Adrenal gland (tissue), 12 donors: Measurements from ENCODE around the gene CAMTA1. TPM values are rescaled to one million over a fixed set of nuclear protein-coding genes. Genes with fewer than 3 reads are reported as not detected.

ENCODE experiments used
- DNase-seq, 7 donors: peaks; one replicate each; pipeline ENCODE4 v3.0.0-alpha.2; 2019 to 2020
- H3K27ac ChIP-seq, 5 donors: fragments of 200-600 bp; sonication (generic) in 4 of 5; 1 replicate in 3 of 5; 2 replicates in 2 of 5; pipeline versions ENCODE4 v1.5.1 to v1.8.0; 2016 to 2020; ENCODE audit warnings: mild to moderate bottlenecking in 1 of 5
- H3K27me3 ChIP-seq: fragments of 200-600 bp; 2 replicates; pipeline ENCODE4 v1.8.0; 2021
- H3K36me3 ChIP-seq, 2 donors: fragments of 200-600 bp; replicated peaks in 1 of 2; 1 replicate in 1 of 2; 2 replicates in 1 of 2; pipeline versions ENCODE4 v1.5.1 to v1.8.0; 2018 to 2022
- H3K4me1 ChIP-seq, 2 donors: fragments of 200-600 bp; replicated peaks in 1 of 2; 1 replicate in 1 of 2; 2 replicates in 1 of 2; pipeline versions ENCODE4 v1.5.1 to v1.8.0; 2018 to 2021
- H3K4me3 ChIP-seq, 4 donors: fragments of 200-600 bp; sonication (generic) in 3 of 4; one replicate each; pipeline ENCODE4 v1.5.1; 2016 to 2018
- H3K9me3 ChIP-seq, 3 donors: fragments of 200-600 bp; sonication (generic) in 1 of 3; replicated peaks in 1 of 3; 1 replicate in 2 of 3; 2 replicates in 1 of 3; pipeline versions ENCODE4 v1.5.1 to v1.8.0; 2016 to 2021
- CTCF ChIP-seq, 6 experiments: fragments of 450-650 bp in 4 of 6; fragments of 200-600 bp in 2 of 6; sonication (generic) in 1 of 6; IDR thresholded peaks; 1 replicate in 5 of 6; 2 replicates in 1 of 6; pipeline versions ENCODE4 v1.5.1 to v1.8.0; 2016 to 2021; ENCODE audit warnings: antibody characterized with exemption in 6 of 6, mild to moderate bottlenecking in 2 of 6, moderate library complexity in 1 of 6
- POLR2A ChIP-seq, 2 donors: fragments of 450-650 bp; IDR thresholded peaks; one replicate each; pipeline ENCODE4 v1.6.1; 2017; ENCODE audit warnings: antibody characterized with exemption in 2 of 2, mild to moderate bottlenecking in 2 of 2, moderate library complexity in 1 of 2
- WGBS, 4 donors: extraction: QIAGEN DNeasy Blood & Tissue Kit in 2 of 4; methylation state at CpG; one replicate each; pipeline versions ENCODE4 v1.1.5 to v1.1.7; 2013 to 2017; 5-methylcytosine and 5-hydroxymethylcytosine counted together
- intact Hi-C, 2 donors: fragments of 100-400 bp; cut with DNase I; formaldehyde crosslinking; loops; one replicate each; pipeline versions ENCODE4 v1.14.1 to v1.15.0; 2022 to 2023
- polyA plus RNA-seq, 3 donors: library from polyadenylated mRNA; stranded (reverse); fragments of 200-250 nt in 2 of 3; fragments of 350-450 nt in 1 of 3; fragmentation: Illumina TruSeq in 1 of 3; extraction: RNeasy Lipid Tissue Mini Kit (QIAGEN cat#74804) in 1 of 3; gene quantifications; one replicate each; pipeline ENCODE4 v1.2.3, GENCODE V29; 2013 to 2014
- total RNA-seq, 9 donors: library from RNA; depleted of rRNA in 4 of 9; stranded (reverse); fragments of >200 nt in 4 of 9; fragments of 120-200 nt in 1 of 9; fragmentation: NEBNext Ultra II Directional in 1 of 9; extraction: Animal tissue kit (Norgen Biotek cat#: 25700) in 1 of 9; gene quantifications; one replicate each; pipeline versions ENCODE4 v1.1.0 to v1.2.4, GENCODE V29; 2013 to 2023
- donor health status: healthy with polysubstance abuse.
- donor health status: Bipolar disorder and iron deficiency.
- donor health status: DM: yes; HTN: yes; CAD: no.
- donor health status: DM: no; HTN: no; CAD: no.
- donor health status: DM: no; HTN: no; CAD: no.
- donor health status: DM: yes; HTN: yes; CAD: no.

Gene CAMTA1
- total and polyA plus RNA-seq, 12 donors, result 62.9 to 141 (median 96.9) TPM

DNA sequence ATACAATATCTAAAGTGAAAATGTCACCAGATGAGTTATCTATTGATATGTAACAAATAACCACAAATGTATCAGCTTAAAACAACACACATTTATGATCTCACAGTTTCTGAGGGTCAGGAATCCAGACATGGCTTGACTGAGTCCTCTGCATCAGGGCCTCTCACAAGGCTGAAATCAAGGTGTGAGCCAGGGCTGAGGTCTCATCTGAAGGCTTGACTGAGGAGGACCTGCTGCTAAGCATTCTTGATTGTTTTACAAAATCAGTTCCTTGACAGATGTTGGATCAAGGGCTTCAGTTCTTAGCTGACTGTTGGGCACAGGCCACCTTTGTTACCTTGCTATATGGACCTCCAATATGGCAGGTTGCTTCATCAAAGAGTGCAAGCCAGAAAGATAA, 483.7 kb downstream of the CAMTA1 start:
- intact Hi-C loops, result no loop called here
- Histone ChIP-seq H3K4me1 (no peaks in the 10 kb centered on the region), H3K9me3 (no peaks in the 10 kb centered on the region), H3K27me3 (no peaks in the 10 kb centered on the region), H3K4me3 (no peak overlapping the region), H3K36me3 (no peaks in the 10 kb centered on the region), H3K27ac (no peak overlapping the region)
- TF ChIP-seq CTCF (IDR thresholded peaks at IDR 0.05), result no peak
- no peak for TF ChIP-seq POLR2A (IDR thresholded peaks at IDR 0.05)
- DNase-seq, result no peak

DNA sequence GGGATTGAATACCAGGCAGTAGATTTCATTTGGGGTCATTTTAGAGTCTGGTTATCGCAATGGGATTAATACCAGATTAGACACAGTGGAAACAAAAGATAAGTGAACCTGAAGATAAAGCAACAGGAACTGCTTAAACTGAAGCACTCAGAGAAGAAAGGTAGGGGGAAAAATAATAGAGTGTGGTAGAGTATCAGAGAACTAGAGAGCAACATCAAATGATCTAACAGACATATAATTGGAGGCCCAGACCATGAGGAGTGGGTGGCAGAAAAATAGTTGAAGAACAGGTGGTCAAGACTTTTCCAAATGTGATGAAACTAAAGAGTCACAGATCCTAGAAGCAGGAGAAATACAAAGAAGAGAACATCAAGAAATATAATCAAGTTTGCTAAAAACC, 484.3 kb downstream of the CAMTA1 start:
- H3K4me1 ChIP-seq, result no peaks in the 10 kb centered on the region
- no peaks in the 10 kb centered on the region for H3K9me3 ChIP-seq
- no peak for TF ChIP-seq POLR2A (IDR thresholded peaks at IDR 0.05)
- no peak for TF ChIP-seq CTCF (IDR thresholded peaks at IDR 0.05)
- H3K36me3 ChIP-seq, result no peaks in the 10 kb centered on the region
- no peaks in the 10 kb centered on the region for H3K27me3 ChIP-seq
- no peak overlapping the region for H3K4me3 ChIP-seq
- no peak overlapping the region for H3K27ac ChIP-seq
- no peak for DNase-seq
- WGBS, 4 donors, result 91 to 94% (median 94%) methylated on average over 1 of the region's 1 CpG
- intact Hi-C loops, result no loop called here

GRCh38 chr1:7274256-7274655, 489.0 kb downstream of the CAMTA1 start:
- TF ChIP-seq CTCF (IDR thresholded peaks at IDR 0.05), result no peak
- TF ChIP-seq POLR2A (IDR thresholded peaks at IDR 0.05), result no peak
- Histone ChIP-seq H3K4me3 (no peak overlapping the region), H3K27ac (no peak overlapping the region), H3K9me3 (no peaks in the 10 kb centered on the region), H3K36me3 (no peaks in the 10 kb centered on the region), H3K4me1 (no peaks in the 10 kb centered on the region), H3K27me3 (no peaks in the 10 kb centered on the region)
- WGBS, 4 donors, result 51 to 76% (median 71%) methylated on average over 3 of the region's 3 CpGs
- intact Hi-C loops, result no loop called here
- DNase-seq, result no peak

DNA sequence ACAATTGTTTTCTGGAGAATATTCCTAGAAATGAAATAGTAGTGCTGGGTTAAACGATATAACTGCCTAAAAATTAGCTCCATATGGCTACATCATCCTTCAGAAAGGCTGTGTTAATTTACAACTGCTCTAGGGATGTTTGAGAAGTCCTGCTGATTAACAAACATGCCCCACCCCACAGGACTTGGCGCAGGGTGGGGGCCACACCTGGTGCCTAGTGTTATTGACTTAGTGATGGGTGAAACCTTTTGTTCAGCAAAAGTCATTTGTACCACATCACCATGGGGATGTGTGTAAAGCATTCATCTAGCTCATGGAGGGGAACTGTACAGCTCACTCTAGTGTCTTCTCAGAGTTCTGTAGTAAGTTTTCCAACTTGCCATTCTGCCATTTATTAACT, 492.8 kb downstream of the CAMTA1 start:
- no peaks in the 10 kb centered on the region for H3K27me3 ChIP-seq
- no peak overlapping the region for H3K4me3 ChIP-seq
- no peak overlapping the region for H3K27ac ChIP-seq
- WGBS, 4 donors, result 86 to 90% (median 86%) methylated on average over 2 of the region's 2 CpGs
- TF ChIP-seq POLR2A (IDR thresholded peaks at IDR 0.05) (no peak), CTCF (IDR thresholded peaks at IDR 0.05) (no peak)
- peak in 1 of 7 donors; percentile 24 for DNase-seq
- H3K9me3 ChIP-seq, result no peaks in the 10 kb centered on the region
- intact Hi-C loops, result no loop called here
- no peaks in the 10 kb centered on the region for H3K36me3 ChIP-seq
- no peaks in the 10 kb centered on the region for H3K4me1 ChIP-seq
